K562 (cell line): ENCODE data around the gene DOCK8. TPM values are rescaled to one million over a fixed set of nuclear protein-coding genes. Genes with fewer than 3 reads are reported as not detected.
A peak's percentile ranks its signal among the peaks of the same experiment; 100 is the strongest.

ENCODE experiments used
- ATAC-seq: fragments of 200-7000 bp; cut with Tn5 transposase; 3 replicates; pipeline ENCODE4 v1.9.1; 2020; ENCODE audit warnings: moderate library complexity
- BruUV-seq: library from RNA; stranded (reverse); fragments of 400-500 nt; replicated peaks from 2 replicates; lab custom pipeline; 2021; lab: Mats Ljungman, UMichigan
- CTCF ChIA-PET: fragments of 300-600 bp; formaldehyde crosslinking; extraction: SDS; loops from one replicate; lab custom pipeline; 2021; ENCODE audit warnings: low intra/inter-chr PET ratio; lab: Yijun Ruan, JAX
- POLR2A ChIA-PET: fragments of 300-600, 350-650 bp; sonication (Branson Sonifier 250); formaldehyde crosslinking; extraction: SDS; loops from one replicate; lab custom pipeline; 2021; ENCODE audit warnings: antibody characterized with exemption, inconsistent platforms; lab: Yijun Ruan, JAX
- DNase-seq, 4 experiments: peaks; one replicate each; pipeline versions ENCODE4 v3.0.0 to v3.0.0-alpha.2; 2011 to 2018; ENCODE audit warnings: low spot score in 3 of 4, mixed read lengths in 3 of 4; ENCODE audit errors: extremely low read depth in 1 of 4
- FAIRE-seq: peaks from 2 replicates; lab custom pipeline; 2011; peaks lifted over from hg19 to GRCh38; lab: Jason Lieb, UNC
- H2AFZ ChIP-seq: 2 replicates; pipeline ENCODE4 v1.6.0; 2011; ENCODE audit warnings: low read depth, low read length, control low read depth, inconsistent platforms
- H3K27ac ChIP-seq: fragments of 200-600 bp; 3 replicates; pipeline ENCODE4 v1.8.0; 2011; ENCODE audit warnings: low read depth, mild to moderate bottlenecking, control low read depth, inconsistent platforms, low read length, moderate library complexity, mixed read lengths; ENCODE audit errors: extremely low read depth
- H3K27me3 ChIP-seq, 2 experiments: fragments of 300-600 bp in 1 of 2; 2 replicates in 1 of 2; 3 replicates in 1 of 2; pipeline versions ENCODE4 v1.6.0 to v1.8.0; 2011; ENCODE audit warnings: inconsistent platforms in 2 of 2, low read length in 2 of 2, mild to moderate bottlenecking in 1 of 2, mixed read lengths in 1 of 2, moderate library complexity in 1 of 2; ENCODE audit not compliant: control insufficient read depth in 2 of 2, insufficient read depth in 2 of 2
- H3K36me3 ChIP-seq: fragments of 300-600 bp; 3 replicates; pipeline ENCODE4 v1.8.0; 2011; ENCODE audit warnings: mild to moderate bottlenecking, low read length, inconsistent platforms; ENCODE audit not compliant: control insufficient read depth, insufficient read depth
- H3K4me1 ChIP-seq, 2 experiments: fragments of 200-600 bp in 1 of 2; replicated peaks in 1 of 2; 2 replicates in 1 of 2; 3 replicates in 1 of 2; pipeline versions ENCODE4 v1.5.1 to v1.8.0; 2011; ENCODE audit warnings: inconsistent platforms in 2 of 2, low read length in 2 of 2, mild to moderate bottlenecking in 1 of 2, mixed read lengths in 1 of 2, moderate library complexity in 1 of 2; ENCODE audit not compliant: control insufficient read depth in 2 of 2, insufficient read depth in 2 of 2
- H3K4me2 ChIP-seq: 2 replicates; pipeline ENCODE4 v1.6.1; 2011; ENCODE audit warnings: low read length, control low read depth, inconsistent platforms, mixed read lengths; ENCODE audit not compliant: insufficient read depth
- H3K4me3 ChIP-seq: fragments of 200-600 bp; sonication (generic), shearing (Covaris generic); 2 replicates; pipeline ENCODE4 v1.5.1; 2016; ENCODE audit warnings: control low read depth, inconsistent platforms
- H3K79me2 ChIP-seq: fragments of 200-600 bp; 3 replicates; pipeline ENCODE4 v1.8.0; 2011; ENCODE audit warnings: low read length, inconsistent platforms; ENCODE audit not compliant: control insufficient read depth, insufficient read depth
- H3K9ac ChIP-seq, 2 experiments: 2 replicates each; pipeline versions ENCODE4 v1.6.0 to v1.6.1; 2011; ENCODE audit warnings: low read depth in 2 of 2, low read length in 2 of 2, control low read depth in 1 of 2, inconsistent platforms in 1 of 2, mild to moderate bottlenecking in 1 of 2, mixed read lengths in 1 of 2; ENCODE audit not compliant: insufficient read depth in 1 of 2
- H3K9me1 ChIP-seq: one replicate; pipeline ENCODE4 v1.6.0; 2011; ENCODE audit warnings: inconsistent platforms, mild to moderate bottlenecking, low read length, moderate library complexity; ENCODE audit not compliant: control insufficient read depth, insufficient read depth
- H3K9me3 ChIP-seq: replicated peaks from 2 replicates; pipeline ENCODE4 v1.5.1; 2011; ENCODE audit warnings: low read depth, low read length, inconsistent platforms; ENCODE audit not compliant: control insufficient read depth, insufficient read depth
- H4K20me1 ChIP-seq: replicated peaks from 2 replicates; pipeline ENCODE4 v1.6.1; 2011; ENCODE audit warnings: low read length, inconsistent platforms, mixed read lengths; ENCODE audit not compliant: control insufficient read depth, insufficient read depth
- ETS2 ChIP-seq: IDR thresholded peaks from 2 replicates; pipeline ENCODE4 v1.6.1; 2016; ENCODE audit warnings: borderline replicate concordance, missing genetic modification characterization, mild to moderate bottlenecking, moderate library complexity, missing compliant biosample characterization; ENCODE audit not compliant: poor library complexity, severe bottlenecking
- POLR2G ChIP-seq: fragments of 200-400 bp; formaldehyde crosslinking; IDR thresholded peaks from 2 replicates; pipeline ENCODE4 v1.6.1; 2017; ENCODE audit warnings: low read depth, mild to moderate bottlenecking, antibody characterized with exemption, low read length, moderate library complexity
- PTRF ChIP-seq: fragments of 450-650 bp; IDR thresholded peaks from 2 replicates; pipeline ENCODE4 v1.6.1; 2016; ENCODE audit warnings: mild to moderate bottlenecking, missing genetic modification characterization, missing compliant biosample characterization
- SMAD1 ChIP-seq: fragments of 150-350 bp; IDR thresholded peaks from 2 replicates; pipeline ENCODE4 v1.6.1; 2014; ENCODE audit warnings: low read length, low read depth; ENCODE audit not compliant: partially characterized antibody
- U2AF2 ChIP-seq: fragments of 200-400 bp; formaldehyde crosslinking; optimal IDR thresholded peaks from 2 replicates; pipeline ENCODE3; 2017; ENCODE audit warnings: low read depth, mild to moderate bottlenecking, low read length
- ZBTB17 ChIP-seq: fragments of 450-650 bp; formaldehyde crosslinking; IDR thresholded peaks from 2 replicates; pipeline ENCODE4 v1.4.0; 2020; ENCODE audit warnings: mild to moderate bottlenecking
- WGBS: fragments of 100-300 bp; shearing (Covaris generic); methylation state at CpG from one replicate; pipeline ENCODE4 v1.1.6; 2016; ENCODE audit warnings: low coverage, mixed read lengths; ENCODE audit not compliant: insufficient coverage; ENCODE audit errors: missing lambda C conversion rate; 5-methylcytosine and 5-hydroxymethylcytosine counted together
- in situ Hi-C: fragments of 300-500 bp; cut with MboI; formaldehyde crosslinking; loops from 4 replicates; pipeline ENCODE4 v1.15.0; 2018; ENCODE audit warnings: inconsistent platforms, mixed read lengths
- intact Hi-C: fragments of 100-400 bp; cut with micrococcal nuclease; formaldehyde crosslinking; loops from 2 replicates; pipeline ENCODE4 v1.14.2; 2022
- polyA plus RNA-seq, 8 experiments: library from polyadenylated mRNA; depleted of rRNA in 4 of 8; stranded (reverse) in 5 of 8; unstranded in 3 of 8; fragments of >200 nt; fragmentation: Nextera tagmentation in 2 of 8; fragmentation: Illumina TruSeq in 1 of 8; extraction: Ambion mirVana in 2 of 8; extraction: Trizol in 1 of 8; gene quantifications; 2 replicates each; pipeline versions ENCODE4 v1.2.1 to v1.2.3, GENCODE V29; 2011 to 2014; ENCODE audit warnings: inconsistent platforms in 1 of 8, missing spikeins in 1 of 8
- total RNA-seq, 7 experiments: library from RNA; depleted of rRNA in 6 of 7; stranded (reverse); fragments of >200 nt in 6 of 7; fragmentation: Illumina TruSeq in 2 of 7; extraction: Trizol in 2 of 7; gene quantifications; 2 replicates each; pipeline versions ENCODE4 v1.2.1 to v1.2.3, GENCODE V29; 2011 to 2021; ENCODE audit warnings: low replicate concordance in 1 of 7
- TF ChIP-seq, protein P1 (sequence below): fragments of 250-450 bp; sonication (Bioruptor Pico); IDR thresholded peaks from 2 replicates; pipeline ENCODE4 v1.4.0; 2020; ENCODE audit warnings: mild to moderate bottlenecking

DOCK8 gene
- total and polyA plus RNA-seq, 9 of the 15 experiments (the other 6 are each of a cell fraction or from before 2014, with no cell fraction given), result 14.4 to 53.8 (median 25.1) TPM

DNA sequence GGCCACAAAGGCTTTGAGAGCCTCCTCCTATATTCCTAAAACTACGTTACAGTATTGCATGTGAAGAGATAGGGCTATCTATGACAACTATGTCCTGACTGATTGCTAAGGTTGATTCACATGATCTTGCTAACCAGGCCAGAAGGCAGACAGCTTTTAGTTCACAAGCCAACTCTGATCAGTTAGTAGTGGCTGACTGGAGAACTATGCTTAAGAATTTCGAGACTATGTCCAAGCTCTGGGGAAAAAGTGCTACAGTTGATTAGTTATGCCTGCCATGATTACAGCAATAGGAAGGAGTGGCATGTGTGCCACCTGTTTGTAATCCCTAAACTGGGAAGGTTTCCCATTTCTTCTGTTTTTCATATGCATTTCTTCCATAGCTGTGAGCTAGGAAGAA is 223.4 kb downstream of the DOCK8 start:
- peaks cover 72% of the 10 kb centered on the region; the same call in 2 of the 3 replicates for H3K36me3 ChIP-seq
- no peak for FAIRE-seq

GRCh38 chr9:438961-439768 is 224.5 kb downstream of the DOCK8 start:
- Histone ChIP-seq H3K27ac (no peak overlapping the region), H4K20me1 (no peaks in the 10 kb centered on the region), H3K4me3 (no peak overlapping the region), H3K9me3 (no peaks in the 10 kb centered on the region), H2AFZ (no peak overlapping the region), H3K9me1 (no peaks in the 10 kb centered on the region), H3K79me2 (no peaks in the 10 kb centered on the region), H3K4me1 (no peaks in the 10 kb centered on the region), H3K27me3 (no peaks in the 10 kb centered on the region), H3K4me2 (no peak overlapping the region), H3K9ac (no peak overlapping the region), H3K36me3 (peaks cover 74% of the 10 kb centered on the region; the same call in 2 of the 3 replicates)
- 70% methylated on average over 15 of the region's 20 CpGs for WGBS
- ATAC-seq (no peak), DNase-seq (no peak), FAIRE-seq (no peak)
- TF ChIP-seq, protein P1, sequence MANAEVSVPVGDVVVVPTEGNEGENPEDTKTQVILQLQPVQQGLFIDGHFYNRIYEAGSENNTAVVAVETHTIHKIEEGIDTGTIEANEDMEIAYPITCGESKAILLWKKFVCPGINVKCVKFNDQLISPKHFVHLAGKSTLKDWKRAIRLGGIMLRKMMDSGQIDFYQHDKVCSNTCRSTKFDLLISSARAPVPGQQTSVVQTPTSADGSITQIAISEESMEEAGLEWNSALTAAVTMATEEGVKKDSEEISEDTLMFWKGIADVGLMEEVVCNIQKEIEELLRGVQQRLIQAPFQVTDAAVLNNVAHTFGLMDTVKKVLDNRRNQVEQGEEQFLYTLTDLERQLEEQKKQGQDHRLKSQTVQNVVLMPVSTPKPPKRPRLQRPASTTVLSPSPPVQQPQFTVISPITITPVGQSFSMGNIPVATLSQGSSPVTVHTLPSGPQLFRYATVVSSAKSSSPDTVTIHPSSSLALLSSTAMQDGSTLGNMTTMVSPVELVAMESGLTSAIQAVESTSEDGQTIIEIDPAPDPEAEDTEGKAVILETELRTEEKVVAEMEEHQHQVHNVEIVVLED (CRISPR knock-in tag), result no peak
- TF ChIP-seq PTRF (tag) (no peak), ETS2 (tag) (no peak), POLR2G (0 out of 2 replicates have a peak, but pooled peaks have one; percentile 22), SMAD1 (no peak)
- no TSS peak for BruUV-seq
- CTCF ChIA-PET, result no interaction called here
- POLR2A ChIA-PET, result no interaction called here
- in situ Hi-C loops, result no loop called here
- intact Hi-C loops, result no loop called here

More for the DNA sequence above, 223.4 kb downstream of the DOCK8 start:
- Histone ChIP-seq H3K4me3 (no peak overlapping the region), H3K9me1 (no peaks in the 10 kb centered on the region), H3K27ac (no peak overlapping the region), H3K9ac (no peak overlapping the region), H3K4me1 (no peaks in the 10 kb centered on the region), H3K79me2 (no peaks in the 10 kb centered on the region), H3K9me3 (no peaks in the 10 kb centered on the region), H3K27me3 (no peaks in the 10 kb centered on the region), H4K20me1 (no peaks in the 10 kb centered on the region), H3K4me2 (no peak overlapping the region), H2AFZ (no peak overlapping the region)
- BruUV-seq, result no TSS peak
- in situ Hi-C loops, result no loop called here
- ChIA-PET POLR2A (no interaction called here), CTCF (no interaction called here)
- ATAC-seq, result no peak
- DNase-seq, result no peak
- WGBS, result 33% methylated on average over 2 of the region's 2 CpGs
- intact Hi-C loops, result no loop called here
- peak; percentile 40; the same call in 1 of the 2 replicates for TF ChIP-seq ZBTB17
- no peak for TF ChIP-seq U2AF2
